Activated CD4-positive, alpha-beta T cell treated with anti-CD3 and anti-CD28 coated beads, Interleukin-2, amount 50 U/mL, for 1 hour (primary cell): ENCODE data around the gene ATP8A2.
A peak's percentile ranks its signal among the peaks of the same experiment; 100 is the strongest.
"Not testable (repeated sequence)": the region's sequence is repeated elsewhere in the genome, so short reads cannot be mapped to it uniquely, and the experiment has no call there.

Experiments
- DNase-seq: peaks from one replicate; pipeline ENCODE4 v3.0.0-alpha.2; 2020

Gene ATP8A2

DNA sequence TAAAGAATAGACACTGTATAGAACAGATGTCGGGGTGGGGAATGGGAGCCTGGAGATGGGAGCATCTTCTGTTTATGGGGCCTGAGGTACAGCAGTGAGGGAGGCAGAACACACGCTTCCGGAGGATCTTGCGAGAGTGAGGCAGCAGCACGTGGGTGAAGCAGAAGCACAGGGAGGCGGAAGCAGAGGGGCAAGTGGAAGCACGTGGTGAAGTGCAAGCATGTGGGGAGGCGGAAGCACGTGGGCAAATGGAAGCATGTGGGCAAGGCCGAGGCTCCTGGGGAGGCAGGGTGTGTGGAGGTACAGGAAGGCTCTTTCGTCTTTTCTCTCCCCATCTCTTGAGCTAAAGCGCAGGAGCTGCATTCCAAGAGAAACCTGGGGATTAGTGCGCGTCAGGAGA is 198.4 kb downstream of the ATP8A2 start:
- no peak for DNase-seq

DNA sequence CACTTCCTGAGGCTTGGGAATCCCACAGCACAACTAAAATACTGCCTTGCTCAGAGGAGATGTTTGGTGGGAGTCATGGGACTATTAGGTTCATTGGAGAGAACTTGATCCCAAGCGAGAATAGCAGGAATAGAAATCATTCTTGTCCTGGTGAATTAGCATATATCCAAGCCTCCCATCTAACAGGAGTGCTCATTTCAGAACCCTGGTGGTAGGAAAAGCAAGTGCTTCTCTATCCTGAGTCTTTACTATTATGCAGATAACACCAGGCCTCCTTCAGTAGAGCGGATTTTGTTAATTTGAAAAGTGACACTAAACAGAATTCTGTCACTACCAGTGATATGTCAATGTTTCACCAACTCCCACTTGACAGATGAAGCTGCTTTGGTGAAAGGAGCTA is 199.5 kb downstream of the ATP8A2 start:
- DNase-seq: no peak

DNA sequence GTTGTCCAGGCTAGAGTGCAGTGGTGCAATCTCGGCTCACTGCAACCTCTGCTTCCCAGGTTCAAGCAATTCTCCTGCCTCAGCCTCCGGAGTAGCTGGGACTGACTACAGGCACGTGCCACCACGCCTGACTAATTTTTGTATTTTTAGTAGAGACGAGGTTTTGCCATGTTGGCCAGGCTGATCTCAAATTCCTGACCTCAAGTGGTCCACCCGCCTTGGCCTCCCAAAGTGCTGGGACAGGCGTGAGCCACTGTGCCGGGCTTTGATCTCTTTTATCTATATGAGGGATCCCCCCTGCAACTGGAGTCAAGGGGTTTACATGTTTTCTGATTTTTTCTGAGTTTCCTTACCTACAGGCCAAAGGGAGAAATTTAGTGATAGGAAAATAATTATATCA is 200.4 kb downstream of the ATP8A2 start:
- not testable (repeated sequence) for DNase-seq

- DNase-seq: peak; percentile 71
These were observed 202.9 kb downstream of the ATP8A2 start for GRCh38 chr13:25574437-25575411.

GRCh38 chr13:25575562-25575961 is 203.8 kb downstream of the ATP8A2 start:
- no peak for DNase-seq

GRCh38 chr13:25578526-25578925 is 206.8 kb downstream of the ATP8A2 start:
- no peak for DNase-seq

- DNase-seq: no peak
These were observed 207.4 kb downstream of the ATP8A2 start for GRCh38 chr13:25579221-25579620.

DNA sequence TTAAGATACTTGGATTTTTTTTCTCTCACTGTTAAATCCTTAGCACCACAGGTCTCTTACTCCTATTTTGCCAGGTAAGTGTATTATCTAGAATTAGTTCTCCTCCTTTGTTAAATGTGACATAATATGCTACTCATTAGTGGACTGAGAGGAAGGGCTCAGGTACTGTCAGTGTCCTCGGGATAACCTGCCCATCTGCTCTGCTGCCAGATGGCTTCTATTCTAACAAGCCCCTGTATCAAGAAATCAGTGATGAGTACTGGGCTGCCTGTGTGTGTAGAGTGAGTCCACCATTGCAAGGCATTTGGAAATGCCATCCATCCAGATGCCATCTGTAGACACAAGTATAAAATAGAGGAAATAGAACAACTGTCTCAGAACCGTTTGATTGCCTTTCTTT is 209.6 kb downstream of the ATP8A2 start:
- DNase-seq: no peak

- DNase-seq: no peak
These were observed 212.3 kb downstream of the ATP8A2 start for GRCh38 chr13:25584087-25584486.

GRCh38 chr13:25585000-25585399 is 213.2 kb downstream of the ATP8A2 start:
- DNase-seq: no peak

DNA sequence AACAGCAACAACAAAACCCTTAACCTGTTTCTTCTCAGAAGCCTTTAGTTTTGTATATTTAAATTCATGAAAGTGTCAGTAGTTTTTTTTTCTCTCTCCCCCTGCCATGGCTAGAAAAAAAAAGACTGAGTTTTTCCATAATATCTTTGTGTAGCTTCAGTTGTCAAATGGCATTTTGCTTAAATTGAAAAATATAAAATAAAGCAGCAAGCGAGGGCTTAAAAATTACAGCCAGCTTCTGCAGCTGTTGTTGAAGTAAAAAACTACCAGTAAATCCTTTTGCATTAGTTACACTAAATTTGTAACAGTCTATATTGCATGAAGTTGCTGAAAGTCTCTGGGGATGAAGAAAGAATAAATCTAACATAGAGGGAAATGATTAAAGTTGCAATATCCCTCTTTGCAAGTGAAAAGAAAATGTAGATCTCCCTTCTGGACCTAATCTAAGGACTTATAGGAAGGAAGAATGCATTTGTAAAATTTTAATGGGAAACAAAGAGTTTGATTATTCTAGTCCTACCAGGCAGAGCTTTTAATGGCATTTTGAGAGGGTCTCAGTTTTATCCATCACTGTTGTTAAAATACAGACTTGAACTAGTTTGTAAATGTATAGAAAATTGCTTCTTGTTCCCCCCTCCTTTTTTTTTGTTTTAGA is 215.7 kb downstream of the ATP8A2 start:
- DNase-seq: no peak

DNA sequence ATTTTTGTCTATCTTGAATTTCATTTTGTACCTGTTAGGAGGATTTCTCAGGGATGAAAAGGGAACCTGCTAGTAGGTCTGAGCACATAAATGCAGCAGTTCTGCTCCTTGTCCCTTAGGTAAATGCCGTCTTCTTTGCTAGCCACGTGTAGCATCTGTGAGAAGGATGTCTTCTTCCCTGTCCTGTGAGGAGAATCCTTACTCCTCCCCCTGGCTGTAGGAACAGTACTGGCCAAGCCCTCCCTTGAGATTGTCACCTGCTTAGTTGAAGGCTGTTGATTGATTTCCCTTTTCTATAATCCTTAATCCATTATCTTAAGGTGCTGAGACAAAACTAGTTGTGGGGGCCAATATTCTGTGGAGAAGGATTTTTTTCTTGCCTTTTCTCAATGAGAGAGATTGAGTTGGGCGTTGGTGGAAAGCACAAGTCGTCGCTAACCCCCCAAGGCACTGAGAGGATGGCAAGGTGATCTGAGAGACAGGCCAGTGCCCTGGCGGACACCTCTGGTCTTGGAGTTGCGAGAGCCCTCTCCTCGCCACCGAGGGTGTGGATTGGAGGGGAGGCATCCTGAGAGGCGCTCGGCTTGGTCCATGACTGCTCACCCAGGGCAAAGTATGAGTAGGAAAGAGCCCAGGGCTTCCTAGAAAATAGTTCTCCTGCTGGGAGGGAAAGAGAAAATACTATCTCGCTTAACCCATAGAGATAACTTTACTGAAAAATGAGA is 216.7 kb downstream of the ATP8A2 start:
- no peak for DNase-seq

- no peak for DNase-seq
These were observed 226.6 kb downstream of the ATP8A2 start for GRCh38 chr13:25598421-25598820.

DNA sequence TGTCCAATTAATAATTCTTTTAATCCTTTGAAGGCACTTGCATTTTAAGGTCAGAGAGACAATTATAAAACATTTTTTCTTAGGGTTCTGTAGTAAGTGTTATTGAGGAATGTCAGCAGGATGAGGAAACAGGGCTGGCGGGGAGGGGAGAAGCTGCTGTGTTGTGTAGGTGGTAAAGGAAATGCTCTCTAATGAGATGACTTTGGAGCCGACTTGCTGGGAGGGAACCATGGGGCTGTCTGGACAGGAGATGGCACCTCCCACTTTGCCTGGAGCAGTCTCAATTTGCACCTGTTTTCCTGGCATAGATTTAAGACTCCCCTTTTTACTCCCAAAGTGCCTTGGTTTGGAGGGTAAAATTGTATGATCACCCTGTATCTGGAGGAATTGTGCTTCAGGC is 230.4 kb downstream of the ATP8A2 start:
- DNase-seq: no peak

GRCh38 chr13:25604106-25604505 is 232.3 kb downstream of the ATP8A2 start:
- DNase-seq: no peak

- no peak for DNase-seq
These were observed 235.3 kb downstream of the ATP8A2 start for GRCh38 chr13:25607096-25607495.

- DNase-seq: no peak
These were observed 236.4 kb downstream of the ATP8A2 start for GRCh38 chr13:25608181-25608580.

DNA sequence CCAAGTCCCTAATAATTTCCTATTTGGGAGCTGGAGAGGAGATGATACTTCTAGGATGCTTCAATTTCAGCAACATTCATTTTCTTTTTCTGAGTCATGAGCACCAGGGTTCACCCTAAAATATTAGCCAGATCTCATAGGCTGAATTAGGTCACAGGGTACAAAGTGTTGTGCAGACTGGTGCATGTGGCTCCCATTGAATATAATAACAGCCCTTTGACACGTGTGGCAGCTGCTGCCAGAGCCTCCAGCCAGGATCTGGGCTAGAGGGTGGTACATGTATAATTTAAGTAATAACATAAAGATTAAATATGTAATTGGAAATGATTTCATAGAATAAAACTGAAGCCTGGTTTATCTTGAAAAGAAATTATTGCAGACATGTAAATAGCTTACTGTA is 244.9 kb downstream of the ATP8A2 start:
- DNase-seq: no peak

DNA sequence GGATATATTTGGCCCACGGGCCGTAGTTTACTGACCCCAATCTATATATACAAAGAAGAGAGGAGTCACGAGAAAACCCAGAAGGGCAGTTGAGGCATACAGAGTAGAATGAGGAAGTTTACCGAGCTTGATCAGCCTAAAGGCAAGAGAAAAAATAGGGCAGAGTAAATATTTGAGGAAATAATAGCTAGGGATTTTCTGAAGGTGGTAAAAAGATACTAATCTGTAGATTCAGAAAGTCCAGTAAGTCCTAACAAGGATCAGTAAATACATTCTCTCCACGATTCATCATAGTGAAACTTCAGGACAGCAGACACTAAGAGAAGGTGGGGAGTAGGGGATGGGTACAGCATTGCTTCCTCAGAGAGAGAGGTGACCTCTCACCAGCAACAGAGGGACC is 248.1 kb downstream of the ATP8A2 start:
- no peak for DNase-seq

- no peak for DNase-seq
These were observed 253.6 kb downstream of the ATP8A2 start for GRCh38 chr13:25625414-25625813.

DNA sequence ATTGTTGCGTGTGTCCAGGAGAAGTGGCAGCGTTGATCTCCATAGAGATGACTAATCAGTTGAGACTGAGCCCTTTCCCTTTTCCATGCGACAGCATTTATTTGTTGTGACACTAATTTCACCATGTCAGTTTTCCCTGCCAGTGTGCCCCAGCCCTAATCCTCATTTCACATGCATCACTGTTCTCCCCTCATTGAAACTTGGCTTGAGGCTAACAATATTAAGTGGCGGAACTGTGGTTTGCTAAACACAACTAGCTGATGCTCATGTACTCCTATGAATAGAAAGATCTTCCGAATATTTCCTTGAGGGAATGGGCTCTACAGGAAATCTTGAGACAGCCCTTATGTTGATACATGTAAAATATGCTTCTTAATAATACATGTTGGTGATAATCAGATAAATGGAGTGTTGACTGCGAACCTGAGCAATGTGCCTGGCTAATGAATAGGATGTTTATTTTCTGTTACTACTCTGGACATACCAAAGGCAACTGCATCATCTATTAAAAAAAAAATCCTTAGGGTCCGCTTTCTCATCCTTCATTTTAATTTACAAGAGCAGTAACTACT is 258.6 kb downstream of the ATP8A2 start:
- no peak for DNase-seq

GRCh38 chr13:25632166-25632888 is 260.6 kb downstream of the ATP8A2 start:
- no peak for DNase-seq

DNA sequence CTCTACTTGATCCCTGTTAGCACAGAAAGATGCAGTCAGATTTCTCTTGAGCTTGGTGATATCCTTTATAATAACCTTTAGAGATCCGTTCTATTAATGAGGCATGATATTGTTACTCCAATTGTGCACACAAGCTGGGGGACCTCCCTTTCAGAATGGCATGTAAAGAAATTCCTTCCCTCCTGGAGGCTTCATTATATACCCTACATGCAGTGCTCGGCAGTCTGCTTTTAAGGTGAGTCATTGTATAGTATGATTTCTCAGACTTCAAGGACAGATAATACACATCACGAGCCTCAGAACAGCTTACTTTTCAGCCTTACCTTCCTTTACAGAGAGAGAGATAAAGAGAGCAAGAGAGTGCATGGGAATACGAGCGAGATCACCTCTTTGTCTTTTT is 261.3 kb downstream of the ATP8A2 start:
- no peak for DNase-seq
